A673 (cell line): Measurements from ENCODE around the gene ARHGAP24.

Experiments
- CTCF ChIP-seq: fragments of 300-800, 200-600 bp; sonication (generic); conservative IDR thresholded peaks from 2 replicates; pipeline ENCODE4 v1.5.1; 2017; ENCODE audit warnings: low read depth, mild to moderate bottlenecking, antibody characterized with exemption, low read length, moderate library complexity, mixed read lengths
- EZH2 ChIP-seq: fragments of 200-600 bp; sonication (generic); IDR thresholded peaks from 2 replicates; pipeline ENCODE4 v1.6.1; 2017; ENCODE audit warnings: borderline replicate concordance, low read depth, mild to moderate bottlenecking, mixed read lengths, antibody characterized with exemption, low read length; ENCODE audit not compliant: poor library complexity, severe bottlenecking

DNA sequence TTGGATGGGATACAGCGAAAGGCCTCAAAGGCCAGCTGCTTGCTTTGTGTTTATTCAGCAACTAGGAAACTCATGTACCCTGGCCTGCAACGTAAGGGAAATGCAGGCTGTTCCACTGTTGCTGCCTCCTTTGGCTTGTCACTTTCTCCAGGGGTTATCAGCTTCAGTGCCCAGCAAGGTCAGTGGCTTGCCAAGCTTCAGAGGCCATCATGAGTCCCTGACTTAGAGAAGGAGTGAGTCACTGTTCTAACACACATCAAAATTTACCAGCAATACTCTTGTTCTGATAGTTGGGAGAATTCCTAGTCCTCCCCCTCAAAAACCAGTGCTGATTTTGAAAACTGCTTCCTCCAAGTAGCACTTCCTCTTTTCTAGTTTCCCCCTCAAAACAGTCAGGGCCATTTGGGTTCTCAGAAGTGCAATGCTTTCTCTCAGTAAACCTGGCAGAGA, 250.8 kb downstream of the ARHGAP24 start:
- TF ChIP-seq CTCF, result no peak
- no peak for TF ChIP-seq EZH2
